GM12892 (cell line): ENCODE results near the gene IVNS1ABP.

Source experiments
- POLR2A ChIP-seq: IDR thresholded peaks from 2 replicates; pipeline ENCODE4 v1.6.1; 2011; ENCODE audit warnings: low read depth, low read length, control low read depth
- POLR2AphosphoS5 ChIP-seq: IDR thresholded peaks from 2 replicates; pipeline ENCODE4 v1.6.1; 2011; ENCODE audit warnings: low read depth, low read length, control low read depth

GRCh38 chr1:185343306-185343705, 26.3 kb upstream of the IVNS1ABP start:
- TF ChIP-seq POLR2AphosphoS5 (no peak), POLR2A (no peak)
